ENCODE data around the gene MSL1. TPM values are rescaled to one million over a fixed set of nuclear protein-coding genes. Genes with fewer than 3 reads are reported as not detected.

MSL1 gene
- total and polyA plus RNA-seq, 2 of the 13 experiments (the other 11 are each of a cell fraction or from before 2014, with no cell fraction given): 63.8 to 88.5 TPM

DNA sequence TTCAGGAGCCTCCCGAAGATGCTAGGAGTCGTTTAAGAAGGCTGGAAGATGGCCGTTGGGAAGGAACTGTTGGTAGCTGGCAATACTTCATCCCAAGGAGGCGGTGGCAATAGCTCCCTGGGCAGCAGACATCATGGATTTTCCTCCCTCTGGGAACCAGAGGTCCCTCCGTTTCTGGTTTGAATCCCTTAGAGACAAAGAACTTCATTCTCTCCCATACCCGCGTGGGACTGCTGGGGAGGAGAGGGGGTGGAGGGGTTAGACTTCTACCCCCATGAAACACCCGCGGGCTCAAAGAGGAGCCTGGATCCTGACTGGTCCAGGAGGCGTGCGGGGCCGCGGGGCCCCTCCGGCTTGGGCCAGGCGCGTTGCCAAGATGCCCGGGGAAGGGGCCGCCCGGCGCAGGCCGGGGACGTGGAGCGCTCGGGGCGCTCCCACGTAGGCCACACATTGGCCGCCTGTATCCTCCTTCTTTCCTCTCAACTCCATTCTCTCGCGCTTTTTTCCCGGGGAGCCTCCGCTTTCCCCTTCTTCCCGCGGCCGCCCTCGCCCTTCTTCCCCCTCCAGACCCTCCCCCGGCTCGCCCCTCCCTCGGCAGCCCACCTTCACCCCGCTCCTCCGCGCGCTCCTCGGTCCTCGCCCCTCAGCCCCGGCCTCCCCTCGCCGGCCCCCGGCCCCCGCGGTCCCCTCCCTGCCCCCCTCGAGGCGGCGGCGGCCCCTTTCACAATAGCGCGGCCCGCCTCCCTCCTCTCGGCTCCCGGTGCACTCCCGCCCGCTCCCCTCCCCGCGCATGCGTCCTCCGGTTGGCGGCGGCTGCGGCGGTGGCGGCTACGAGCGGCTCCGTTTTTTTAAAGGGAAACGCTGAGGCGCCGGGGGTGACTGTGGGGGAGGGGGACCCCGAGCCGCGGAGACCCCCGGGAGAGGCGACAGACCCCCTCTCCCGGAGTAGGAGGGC is at the start of gene MSL1 (continued):
- TF ChIP-seq CEBPB (IDR thresholded peaks at IDR 0.05; ENCODE audit: borderline replicate concordance, low read depth, low read length) (peak; percentile 82), EHMT2 (IDR thresholded peaks at IDR 0.05; ENCODE audit: borderline replicate concordance, low read depth, low read length) (no peak), TARDBP (CRISPR knock-in tag; IDR thresholded peaks at IDR 0.05) (peak; percentile 37; the same call in 1 of the 2 replicates), ZFP82 (CRISPR knock-in tag; IDR thresholded peaks at IDR 0.05; ENCODE audit: borderline replicate concordance) (peak; percentile 66; the same call in 1 of the 2 replicates), SALL1 (CRISPR knock-in tag; IDR thresholded peaks at IDR 0.05) (peak; percentile 21; the same call in 1 of the 2 replicates), REPIN1 (CRISPR knock-in tag; IDR thresholded peaks at IDR 0.05; ENCODE audit: borderline replicate concordance, low read depth) (no peak), EEA1 (CRISPR knock-in tag; IDR thresholded peaks at IDR 0.05; ENCODE audit: borderline replicate concordance) (0 out of 2 replicates have a peak, but pooled peaks have one; percentile 21), MED8 (CRISPR knock-in tag; IDR thresholded peaks at IDR 0.05; ENCODE audit: insufficient replicate concordance) (peak; percentile 61), ZNF337 (CRISPR knock-in tag; IDR thresholded peaks at IDR 0.05; ENCODE audit: borderline replicate concordance, low read depth) (no peak), YEATS2 (CRISPR knock-in tag; IDR thresholded peaks at IDR 0.05; ENCODE audit: borderline replicate concordance) (0 out of 2 replicates have a peak, but pooled peaks have one; percentile 29), ZMYM3 (CRISPR knock-in tag; IDR thresholded peaks at IDR 0.05) (0 out of 2 replicates have a peak, but pooled peaks have one; percentile 3), ZNF839 (CRISPR knock-in tag; IDR thresholded peaks at IDR 0.05; ENCODE audit: borderline replicate concordance) (no peak), ZFP36L1 (CRISPR knock-in tag; IDR thresholded peaks at IDR 0.05) (no peak), NFKBIZ (CRISPR knock-in tag; IDR thresholded peaks at IDR 0.05) (0 out of 2 replicates have a peak, but pooled peaks have one; percentile 10), AGO2 (optimal IDR thresholded peaks at IDR 0.05; ENCODE audit: low read depth, low read length) (peak; percentile 91), ASH2L (IDR thresholded peaks at IDR 0.05; ENCODE audit: insufficient read length, low read depth, low read length) (peak; percentile 57), ZNF160 (CRISPR knock-in tag; IDR thresholded peaks at IDR 0.05) (0 out of 2 replicates have a peak, but pooled peaks have one; percentile 20)
- TF ChIP-seq, protein P1, sequence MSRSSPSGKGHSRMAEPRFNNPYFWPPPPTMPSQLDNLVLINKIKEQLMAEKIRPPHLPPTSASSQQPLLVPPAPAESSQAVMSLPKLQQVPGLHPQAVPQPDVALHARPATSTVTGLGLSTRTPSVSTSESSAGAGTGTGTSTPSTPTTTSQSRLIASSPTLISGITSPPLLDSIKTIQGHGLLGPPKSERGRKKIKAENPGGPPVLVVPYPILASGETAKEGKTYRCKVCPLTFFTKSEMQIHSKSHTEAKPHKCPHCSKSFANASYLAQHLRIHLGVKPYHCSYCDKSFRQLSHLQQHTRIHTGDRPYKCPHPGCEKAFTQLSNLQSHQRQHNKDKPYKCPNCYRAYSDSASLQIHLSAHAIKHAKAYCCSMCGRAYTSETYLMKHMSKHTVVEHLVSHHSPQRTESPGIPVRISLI (CRISPR knock-in tag; IDR thresholded peaks at IDR 0.05; ENCODE audit: borderline replicate concordance): peak; percentile 50; the same call in 1 of the 2 replicates
- TF ChIP-seq, protein P2, sequence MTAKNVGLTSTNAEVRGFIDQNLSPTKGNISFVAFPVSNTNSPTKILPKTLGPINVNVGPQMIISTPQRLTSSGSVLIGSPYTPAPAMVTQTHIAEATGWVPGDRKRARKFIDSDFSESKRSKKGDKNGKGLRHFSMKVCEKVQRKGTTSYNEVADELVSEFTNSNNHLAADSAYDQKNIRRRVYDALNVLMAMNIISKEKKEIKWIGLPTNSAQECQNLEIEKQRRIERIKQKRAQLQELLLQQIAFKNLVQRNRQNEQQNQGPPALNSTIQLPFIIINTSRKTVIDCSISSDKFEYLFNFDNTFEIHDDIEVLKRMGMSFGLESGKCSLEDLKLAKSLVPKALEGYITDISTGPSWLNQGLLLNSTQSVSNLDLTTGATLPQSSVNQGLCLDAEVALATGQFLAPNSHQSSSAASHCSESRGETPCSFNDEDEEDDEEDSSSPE (CRISPR knock-in tag; IDR thresholded peaks at IDR 0.05): peak; percentile 63; the same call in 1 of the 2 replicates
- TF ChIP-seq, protein P3, sequence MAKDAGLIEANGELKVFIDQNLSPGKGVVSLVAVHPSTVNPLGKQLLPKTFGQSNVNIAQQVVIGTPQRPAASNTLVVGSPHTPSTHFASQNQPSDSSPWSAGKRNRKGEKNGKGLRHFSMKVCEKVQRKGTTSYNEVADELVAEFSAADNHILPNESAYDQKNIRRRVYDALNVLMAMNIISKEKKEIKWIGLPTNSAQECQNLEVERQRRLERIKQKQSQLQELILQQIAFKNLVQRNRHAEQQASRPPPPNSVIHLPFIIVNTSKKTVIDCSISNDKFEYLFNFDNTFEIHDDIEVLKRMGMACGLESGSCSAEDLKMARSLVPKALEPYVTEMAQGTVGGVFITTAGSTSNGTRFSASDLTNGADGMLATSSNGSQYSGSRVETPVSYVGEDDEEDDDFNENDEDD (CRISPR knock-in tag; IDR thresholded peaks at IDR 0.05; ENCODE audit: borderline replicate concordance): peak; percentile 44; the same call in 1 of the 2 replicates
- TF ChIP-seq, protein P4, sequence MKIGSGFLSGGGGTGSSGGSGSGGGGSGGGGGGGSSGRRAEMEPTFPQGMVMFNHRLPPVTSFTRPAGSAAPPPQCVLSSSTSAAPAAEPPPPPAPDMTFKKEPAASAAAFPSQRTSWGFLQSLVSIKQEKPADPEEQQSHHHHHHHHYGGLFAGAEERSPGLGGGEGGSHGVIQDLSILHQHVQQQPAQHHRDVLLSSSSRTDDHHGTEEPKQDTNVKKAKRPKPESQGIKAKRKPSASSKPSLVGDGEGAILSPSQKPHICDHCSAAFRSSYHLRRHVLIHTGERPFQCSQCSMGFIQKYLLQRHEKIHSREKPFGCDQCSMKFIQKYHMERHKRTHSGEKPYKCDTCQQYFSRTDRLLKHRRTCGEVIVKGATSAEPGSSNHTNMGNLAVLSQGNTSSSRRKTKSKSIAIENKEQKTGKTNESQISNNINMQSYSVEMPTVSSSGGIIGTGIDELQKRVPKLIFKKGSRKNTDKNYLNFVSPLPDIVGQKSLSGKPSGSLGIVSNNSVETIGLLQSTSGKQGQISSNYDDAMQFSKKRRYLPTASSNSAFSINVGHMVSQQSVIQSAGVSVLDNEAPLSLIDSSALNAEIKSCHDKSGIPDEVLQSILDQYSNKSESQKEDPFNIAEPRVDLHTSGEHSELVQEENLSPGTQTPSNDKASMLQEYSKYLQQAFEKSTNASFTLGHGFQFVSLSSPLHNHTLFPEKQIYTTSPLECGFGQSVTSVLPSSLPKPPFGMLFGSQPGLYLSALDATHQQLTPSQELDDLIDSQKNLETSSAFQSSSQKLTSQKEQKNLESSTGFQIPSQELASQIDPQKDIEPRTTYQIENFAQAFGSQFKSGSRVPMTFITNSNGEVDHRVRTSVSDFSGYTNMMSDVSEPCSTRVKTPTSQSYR (CRISPR knock-in tag; IDR thresholded peaks at IDR 0.05; ENCODE audit: borderline replicate concordance): peak; percentile 66; the same call in 1 of the 2 replicates
